ENCODE results near the gene RNU7-1. TPM values are rescaled to one million over a fixed set of nuclear protein-coding genes. Genes with fewer than 3 reads are reported as not detected.

The RNU7-1 gene
- total and polyA plus RNA-seq, 9 of the 15 experiments (the other 6 are each of a cell fraction or from before 2014, with no cell fraction given) = not detected

DNA sequence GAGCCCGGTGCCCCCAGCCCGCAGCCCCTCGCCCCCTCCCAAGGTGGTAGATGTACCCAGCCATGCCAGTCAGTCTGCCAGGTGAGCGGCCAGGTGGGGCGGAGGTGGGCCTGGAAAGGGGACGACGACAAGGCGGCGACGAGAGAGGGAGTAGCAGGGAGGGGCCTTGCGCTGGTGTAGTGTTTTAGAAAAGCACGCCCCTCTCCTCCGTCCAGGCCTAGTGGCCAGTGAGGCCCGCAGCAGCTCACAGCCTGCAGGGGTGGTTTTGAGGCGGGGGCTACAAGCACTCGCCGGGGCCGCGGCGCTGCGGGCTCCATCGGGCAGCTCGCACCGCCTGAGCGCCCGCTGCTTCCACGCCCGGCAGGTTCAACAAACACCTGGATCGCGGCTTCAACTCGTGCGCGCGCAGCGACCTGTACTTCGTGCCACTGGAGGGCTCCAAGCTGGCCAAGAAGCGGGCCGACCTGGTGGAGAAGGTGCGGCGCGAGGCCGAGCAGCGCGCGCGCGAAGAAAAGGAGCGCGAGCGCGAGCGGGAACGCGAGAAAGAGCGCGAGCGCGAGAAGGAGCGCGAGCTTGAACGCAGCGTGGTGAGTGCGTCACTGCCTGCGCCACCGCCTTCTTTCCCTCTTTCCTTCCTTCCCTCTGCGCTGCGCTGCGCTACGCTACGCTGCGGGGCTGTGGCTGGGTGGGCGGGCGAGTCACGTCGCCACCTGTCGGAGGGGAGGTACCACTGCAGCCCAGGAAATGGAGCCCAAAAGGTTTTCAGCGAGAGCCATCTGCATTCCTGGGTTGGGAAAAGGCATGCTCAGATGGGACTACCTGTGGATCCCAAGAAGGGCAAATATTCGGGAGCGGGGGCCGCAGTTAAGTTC lies 5.9 kb upstream of the RNU7-1 start (continued):
- TF ChIP-seq, protein P1, sequence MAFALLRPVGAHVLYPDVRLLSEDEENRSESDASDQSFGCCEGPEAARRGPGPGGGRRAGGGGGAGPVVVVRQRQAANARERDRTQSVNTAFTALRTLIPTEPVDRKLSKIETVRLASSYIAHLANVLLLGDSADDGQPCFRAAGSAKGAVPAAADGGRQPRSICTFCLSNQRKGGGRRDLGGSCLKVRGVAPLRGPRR (CRISPR knock-in tag; IDR thresholded peaks at IDR 0.05) = no peak
- no peak for TF ChIP-seq KDM2B (CRISPR knock-in tag; IDR thresholded peaks at IDR 0.05)
- TF ChIP-seq THRAP3 (IDR thresholded peaks at IDR 0.05; ENCODE audit: borderline replicate concordance) = no peak
- peak; percentile 29 for TF ChIP-seq RBM22 (IDR thresholded peaks at IDR 0.05; ENCODE audit: low read depth, low read length, poor library complexity, severe bottlenecking)
- no peak for TF ChIP-seq FOXJ3 (CRISPR knock-in tag; IDR thresholded peaks at IDR 0.05)
- no peak for TF ChIP-seq TSC22D4 (tag; IDR thresholded peaks at IDR 0.05)
- TF ChIP-seq, protein P2, sequence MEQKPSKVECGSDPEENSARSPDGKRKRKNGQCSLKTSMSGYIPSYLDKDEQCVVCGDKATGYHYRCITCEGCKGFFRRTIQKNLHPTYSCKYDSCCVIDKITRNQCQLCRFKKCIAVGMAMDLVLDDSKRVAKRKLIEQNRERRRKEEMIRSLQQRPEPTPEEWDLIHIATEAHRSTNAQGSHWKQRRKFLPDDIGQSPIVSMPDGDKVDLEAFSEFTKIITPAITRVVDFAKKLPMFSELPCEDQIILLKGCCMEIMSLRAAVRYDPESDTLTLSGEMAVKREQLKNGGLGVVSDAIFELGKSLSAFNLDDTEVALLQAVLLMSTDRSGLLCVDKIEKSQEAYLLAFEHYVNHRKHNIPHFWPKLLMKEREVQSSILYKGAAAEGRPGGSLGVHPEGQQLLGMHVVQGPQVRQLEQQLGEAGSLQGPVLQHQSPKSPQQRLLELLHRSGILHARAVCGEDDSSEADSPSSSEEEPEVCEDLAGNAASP (IDR thresholded peaks at IDR 0.05) = no peak
- TF ChIP-seq ZNF584 (CRISPR knock-in tag; IDR thresholded peaks at IDR 0.05; ENCODE audit: low read depth) = no peak
- TF ChIP-seq RNF2 (IDR thresholded peaks at IDR 0.05) = peak; percentile 68; the same call in 1 of the 2 replicates
- TF ChIP-seq, protein P3, sequence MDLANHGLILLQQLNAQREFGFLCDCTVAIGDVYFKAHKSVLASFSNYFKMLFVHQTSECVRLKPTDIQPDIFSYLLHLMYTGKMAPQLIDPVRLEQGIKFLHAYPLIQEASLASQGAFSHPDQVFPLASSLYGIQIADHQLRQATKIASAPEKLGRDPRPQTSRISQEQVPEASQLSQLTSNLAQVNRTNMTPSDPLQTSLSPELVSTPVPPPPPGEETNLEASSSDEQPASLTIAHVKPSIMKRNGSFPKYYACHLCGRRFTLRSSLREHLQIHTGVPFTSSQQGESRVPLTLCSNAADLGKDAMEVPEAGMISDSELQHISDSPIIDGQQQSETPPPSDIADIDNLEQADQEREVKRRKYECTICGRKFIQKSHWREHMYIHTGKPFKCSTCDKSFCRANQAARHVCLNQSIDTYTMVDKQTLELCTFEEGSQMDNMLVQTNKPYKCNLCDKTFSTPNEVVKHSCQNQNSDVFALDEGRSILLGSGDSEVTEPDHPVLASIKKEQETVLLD (IDR thresholded peaks at IDR 0.05) = peak; percentile 75
- no peak for TF ChIP-seq CBFA2T3 (IDR thresholded peaks at IDR 0.05)
- TF ChIP-seq FIP1L1 (IDR thresholded peaks at IDR 0.05; ENCODE audit: low read depth, low read length, poor library complexity, severe bottlenecking) = peak; percentile 45
- TF ChIP-seq ZNF23 (CRISPR knock-in tag; IDR thresholded peaks at IDR 0.05) = no peak
- no peak for TF ChIP-seq LEF1 (IDR thresholded peaks at IDR 0.05)
- peak; percentile 57 for TF ChIP-seq CCNT2 (IDR thresholded peaks at IDR 0.05; ENCODE audit: borderline replicate concordance, extremely low read depth, insufficient read length, low read depth, low read length)
- TF ChIP-seq HNRNPLL (IDR thresholded peaks at IDR 0.05; ENCODE audit: low read depth, low read length, poor library complexity, severe bottlenecking) = peak; percentile 95
- no peak for TF ChIP-seq TAF15 (IDR thresholded peaks at IDR 0.05; ENCODE audit: low read depth, low read length)
- TF ChIP-seq, protein P4, sequence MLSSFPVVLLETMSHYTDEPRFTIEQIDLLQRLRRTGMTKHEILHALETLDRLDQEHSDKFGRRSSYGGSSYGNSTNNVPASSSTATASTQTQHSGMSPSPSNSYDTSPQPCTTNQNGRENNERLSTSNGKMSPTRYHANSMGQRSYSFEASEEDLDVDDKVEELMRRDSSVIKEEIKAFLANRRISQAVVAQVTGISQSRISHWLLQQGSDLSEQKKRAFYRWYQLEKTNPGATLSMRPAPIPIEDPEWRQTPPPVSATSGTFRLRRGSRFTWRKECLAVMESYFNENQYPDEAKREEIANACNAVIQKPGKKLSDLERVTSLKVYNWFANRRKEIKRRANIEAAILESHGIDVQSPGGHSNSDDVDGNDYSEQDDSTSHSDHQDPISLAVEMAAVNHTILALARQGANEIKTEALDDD (IDR thresholded peaks at IDR 0.05) = no peak
- no peak for TF ChIP-seq ZNF212 (CRISPR knock-in tag; IDR thresholded peaks at IDR 0.05)

Data from K562 (cell line).